Umbilical cord (tissue), 2 donors: ENCODE data around the gene COL4A6. TPM values are rescaled to one million over a fixed set of nuclear protein-coding genes. Genes with fewer than 3 reads are reported as not detected.

Source experiments
- DNase-seq: peaks from one replicate; pipeline ENCODE4 v3.0.0-alpha.2; 2015; ENCODE audit warnings: low spot score
- total RNA-seq: library from RNA; depleted of rRNA; stranded (reverse); fragments of >200 nt; gene quantifications from one replicate; pipeline ENCODE4 v1.2.3, GENCODE V29; 2014; ENCODE audit warnings: low replicate concordance; ENCODE audit not compliant: insufficient read depth

The COL4A6 gene
- total RNA-seq, 1 donor from 2014 or later = 29.1 TPM

DNA sequence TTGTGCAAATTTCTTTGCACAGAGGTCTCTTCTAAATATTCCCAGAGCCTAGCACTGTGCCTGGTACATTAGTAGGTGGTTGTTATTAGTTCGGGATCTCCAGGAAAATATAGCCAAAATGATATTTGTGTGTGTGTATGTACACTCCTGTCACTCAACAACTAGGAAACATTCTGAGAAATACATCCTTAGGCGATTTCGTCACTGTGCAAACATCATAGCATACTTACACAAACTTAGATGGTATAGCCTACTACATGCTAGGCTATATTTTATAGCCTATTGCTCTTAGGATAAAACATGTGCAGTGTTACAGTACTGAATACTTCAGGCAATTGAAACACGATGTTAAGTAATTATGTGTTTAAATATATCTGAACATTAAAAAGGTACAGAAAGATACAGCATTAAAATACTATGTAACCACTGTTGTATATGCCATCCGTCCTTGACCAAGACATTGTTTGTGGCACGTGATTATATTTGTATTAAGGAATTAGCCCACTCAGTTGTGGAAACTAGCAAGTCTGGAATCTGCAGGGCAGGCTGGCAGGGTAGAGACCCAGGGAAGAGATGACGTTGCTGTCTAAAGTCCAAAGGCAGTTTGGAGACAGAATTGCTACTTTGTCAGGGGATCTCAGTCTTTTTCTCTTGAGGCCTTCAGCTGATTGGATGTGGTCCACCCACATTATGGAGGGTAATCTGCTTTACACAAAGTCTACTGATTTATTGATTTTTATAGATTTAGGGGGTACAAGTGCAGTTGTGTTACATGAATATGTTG, 106.9 kb downstream of the COL4A6 start:
- no peak for DNase-seq

DNA sequence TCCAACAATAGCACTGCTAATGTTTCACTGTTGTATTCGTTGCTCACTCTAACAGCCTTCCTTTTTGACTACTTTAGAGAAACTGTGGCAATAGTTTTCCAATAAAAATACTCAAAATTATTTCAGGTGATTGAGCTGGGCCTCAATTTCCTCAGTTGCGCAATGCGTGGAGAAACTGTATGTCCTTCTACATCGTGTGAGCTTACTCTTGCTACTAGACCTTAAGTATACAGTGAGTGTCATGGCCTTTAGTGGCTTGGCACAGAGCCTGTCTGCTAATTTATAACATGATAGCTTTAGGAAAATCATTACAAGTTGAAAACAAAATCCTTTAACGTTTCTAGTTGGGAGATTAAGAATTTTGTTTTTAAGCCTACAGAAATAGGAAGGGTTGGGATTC, 114.5 kb downstream of the COL4A6 start:
- DNase-seq = no peak

DNA sequence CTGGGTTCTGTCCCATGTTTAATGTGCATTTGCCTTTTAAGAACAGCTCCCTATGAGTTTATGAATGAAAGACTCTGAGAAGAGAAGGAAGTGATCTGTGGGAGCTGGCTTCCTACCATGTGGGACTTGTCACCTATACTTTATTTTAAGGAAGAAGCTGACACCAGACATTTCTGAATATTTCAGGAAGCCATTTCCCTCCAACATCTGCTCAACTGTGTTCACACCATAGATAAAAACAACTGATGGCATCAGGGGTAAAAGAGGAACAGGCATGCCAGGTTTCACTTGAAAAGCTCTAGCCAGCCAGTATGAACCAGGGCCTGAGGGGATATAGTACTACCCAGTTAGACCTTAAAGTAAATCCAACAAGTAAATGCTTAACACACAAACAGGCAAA, 116.0 kb downstream of the COL4A6 start:
- no peak for DNase-seq

DNA sequence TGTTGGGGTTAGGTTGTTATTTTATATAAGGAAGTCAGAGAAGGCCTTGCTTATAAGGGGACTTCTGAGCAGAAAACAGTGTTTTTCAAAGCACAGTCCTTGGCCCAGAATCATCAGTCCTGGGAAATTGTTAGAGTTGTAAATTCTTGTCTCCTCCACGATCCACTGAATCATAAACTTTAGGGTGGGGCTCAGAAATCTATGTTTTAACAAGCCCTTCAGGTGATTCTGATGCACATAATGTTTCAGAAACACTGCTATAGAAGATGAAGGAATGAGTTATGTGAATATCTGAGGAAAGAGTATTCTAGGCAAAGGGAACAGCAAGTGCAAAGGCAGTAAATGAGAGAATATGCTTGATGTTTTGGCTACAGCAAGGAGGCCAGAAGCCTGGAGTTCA, 121.8 kb downstream of the COL4A6 start:
- DNase-seq = no peak

DNA sequence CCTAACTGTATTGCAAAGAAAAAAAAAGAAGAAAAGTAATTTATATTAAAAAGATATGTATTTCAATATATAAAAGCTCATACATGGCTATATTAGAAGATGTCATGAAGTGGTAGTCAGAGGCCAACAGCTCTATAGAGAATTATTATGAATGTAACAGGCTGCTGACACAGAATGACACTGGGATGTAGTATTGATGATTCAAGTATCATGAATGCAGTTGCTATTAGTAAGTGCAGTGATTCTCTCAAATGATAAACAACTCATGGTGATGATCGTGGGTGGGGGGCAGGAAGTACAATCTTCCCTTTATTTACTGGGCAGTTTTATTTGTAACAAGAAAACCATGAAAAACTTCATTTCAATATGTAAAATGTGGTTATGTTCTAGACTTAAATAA, 124.6 kb downstream of the COL4A6 start:
- DNase-seq = no peak

DNA sequence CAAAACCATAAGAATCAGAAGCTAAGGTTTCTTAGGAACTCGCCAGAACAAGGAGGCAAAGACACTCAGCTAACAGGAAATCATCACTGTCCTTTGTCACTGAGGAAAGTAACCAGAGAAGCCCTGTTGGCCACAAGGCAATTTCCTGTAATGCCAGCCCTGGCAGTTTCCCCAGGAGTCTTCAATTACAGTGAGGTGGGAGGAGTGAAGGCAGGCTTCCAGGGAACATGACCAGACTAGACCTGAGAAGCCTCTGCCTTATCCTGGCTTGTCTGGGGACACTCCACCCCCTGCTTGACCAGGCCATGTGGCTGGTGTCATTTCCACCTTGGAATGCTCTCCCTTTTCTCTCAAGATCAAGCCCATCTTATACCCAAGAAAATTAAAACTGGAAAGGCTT, 125.3 kb downstream of the COL4A6 start:
- DNase-seq = peak; percentile 32

DNA sequence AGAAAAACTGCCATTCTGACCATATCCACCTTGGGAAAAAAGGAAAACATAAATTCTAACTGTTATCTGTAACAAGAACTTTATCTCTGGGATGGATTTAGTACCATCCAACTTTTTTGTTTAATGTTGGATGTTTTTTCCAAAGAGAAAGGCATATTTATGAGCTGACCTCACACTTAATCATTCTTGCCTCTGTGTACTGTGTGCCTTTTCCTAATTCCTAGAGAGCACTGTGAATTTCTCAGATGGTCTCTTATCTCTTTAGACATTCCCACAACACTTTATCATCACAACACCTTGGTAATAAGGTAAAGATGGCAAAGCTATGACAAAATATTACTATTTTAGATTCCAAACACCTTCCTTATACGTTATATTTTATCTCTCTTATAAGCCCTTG, 126.2 kb downstream of the COL4A6 start:
- DNase-seq = peak; percentile 36

DNA sequence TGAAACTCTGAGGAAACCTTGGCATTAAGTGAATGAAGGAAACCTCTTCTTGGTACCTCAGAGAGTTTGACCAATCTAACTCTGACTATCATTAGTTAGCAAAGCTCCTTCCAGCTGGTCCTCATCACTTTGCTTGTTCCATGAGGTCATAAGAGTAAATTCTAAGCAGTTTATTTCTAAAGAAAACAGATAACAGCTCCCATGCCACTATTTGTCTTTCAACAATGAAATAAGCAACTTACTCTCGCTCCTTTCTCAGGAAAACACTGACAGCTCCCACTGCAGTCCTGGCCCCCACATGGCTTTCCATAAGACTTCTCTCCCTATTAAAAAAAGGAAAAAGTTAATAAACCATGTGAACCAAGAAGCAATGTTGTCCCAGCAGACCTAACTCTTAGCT, 127.7 kb downstream of the COL4A6 start:
- DNase-seq = no peak

DNA sequence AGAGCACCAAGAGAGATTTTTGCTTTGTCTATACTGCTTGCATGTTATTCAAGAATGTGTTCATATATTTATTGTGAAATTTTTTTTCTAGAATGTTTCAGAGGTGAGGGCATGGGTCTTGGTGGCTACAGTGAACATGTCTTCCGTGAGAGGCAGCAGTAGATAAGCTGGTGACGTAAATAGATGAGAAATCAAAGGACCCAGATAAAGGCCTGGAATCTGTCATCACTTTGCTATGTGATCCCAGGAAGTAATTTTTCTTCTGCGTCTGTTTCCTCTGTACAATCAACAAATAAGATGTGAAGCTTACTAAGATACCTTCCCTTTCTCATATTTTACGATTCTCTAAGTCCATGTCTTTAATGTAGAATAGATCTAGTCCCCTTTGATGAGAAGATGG, 129.1 kb downstream of the COL4A6 start:
- peak; percentile 79 for DNase-seq

DNA sequence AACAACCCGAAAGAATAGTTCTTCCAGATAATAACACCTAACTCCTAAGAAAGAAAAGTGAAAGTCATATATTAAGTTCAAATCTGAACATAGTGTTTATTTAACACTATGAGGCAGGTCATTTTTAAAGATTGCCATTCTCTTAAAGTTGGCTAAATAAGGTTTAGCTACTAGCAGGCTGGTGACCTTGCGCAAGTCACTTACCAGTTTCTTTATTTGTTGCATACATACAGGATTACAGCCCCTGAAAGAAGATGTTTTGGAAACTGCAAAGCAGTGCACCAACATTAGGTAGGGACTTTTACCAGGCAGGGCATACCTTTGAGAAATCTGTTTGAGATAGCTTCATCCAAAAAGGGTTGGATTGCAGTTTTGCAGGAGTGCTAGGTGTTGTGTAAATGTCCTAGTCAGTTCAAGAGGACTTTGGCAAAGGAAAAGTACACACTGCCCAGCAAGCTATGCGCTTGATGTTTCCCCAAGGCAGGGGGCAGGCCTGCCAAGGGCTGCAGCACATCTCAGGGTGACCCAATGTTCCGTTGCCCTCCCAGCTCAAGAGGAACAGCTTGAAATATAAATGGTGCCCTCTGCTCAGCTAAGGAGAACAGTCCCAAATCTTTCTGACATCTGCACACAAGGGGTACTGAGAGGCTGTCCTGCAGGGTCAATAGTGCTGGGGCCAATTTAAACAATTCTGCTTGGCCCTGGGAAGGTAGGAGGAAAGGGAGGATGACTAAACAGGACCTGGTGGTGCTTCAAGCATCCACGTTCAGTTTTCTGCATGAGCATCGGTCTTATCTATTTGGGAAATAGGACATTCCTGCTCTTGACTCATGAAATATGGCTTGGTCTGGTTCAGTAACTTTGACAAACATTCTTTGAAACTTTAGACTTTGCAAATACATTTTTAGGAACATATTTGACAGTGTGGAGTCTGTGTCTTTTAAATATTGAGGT, 130.8 kb downstream of the COL4A6 start:
- DNase-seq = no peak

DNA sequence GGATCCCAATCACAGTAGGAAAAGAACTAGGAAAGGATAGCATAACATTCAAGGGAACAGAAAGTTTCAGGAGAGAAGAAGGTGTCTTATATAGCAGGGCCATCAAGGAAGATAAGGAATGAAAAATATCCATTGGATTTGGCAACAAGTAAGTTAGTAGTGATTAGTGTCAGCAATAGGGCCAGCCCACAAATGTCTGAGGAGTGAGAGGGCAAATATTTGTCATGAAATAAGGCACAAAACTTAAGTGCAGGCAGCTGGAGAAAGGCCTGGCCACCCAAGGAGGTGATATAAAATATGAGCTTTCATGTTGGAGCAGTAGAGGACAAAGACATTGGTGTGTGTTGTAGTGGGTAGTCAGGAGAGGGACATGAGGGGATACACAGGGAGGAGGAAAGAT, 132.1 kb downstream of the COL4A6 start:
- DNase-seq = no peak

DNA sequence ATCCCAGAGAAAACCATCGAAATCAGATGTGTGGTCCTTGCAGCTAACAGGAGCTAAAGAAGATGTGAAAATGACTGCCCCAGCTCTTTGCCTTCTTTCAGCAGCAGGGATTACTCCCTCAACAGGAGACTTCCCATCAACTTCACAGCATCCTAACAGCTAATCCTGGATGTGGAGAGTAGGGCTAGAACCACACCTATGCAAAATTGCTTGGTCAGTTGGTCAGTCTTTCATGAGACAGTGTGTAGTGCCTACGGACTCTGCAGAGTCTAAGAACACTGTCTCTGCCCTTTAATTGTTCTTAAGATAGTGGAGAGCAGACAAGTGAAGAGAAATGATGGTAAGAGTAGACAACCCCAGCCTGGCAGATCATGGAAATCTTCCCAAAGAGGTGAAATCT, 133.5 kb downstream of the COL4A6 start:
- no peak for DNase-seq

DNA sequence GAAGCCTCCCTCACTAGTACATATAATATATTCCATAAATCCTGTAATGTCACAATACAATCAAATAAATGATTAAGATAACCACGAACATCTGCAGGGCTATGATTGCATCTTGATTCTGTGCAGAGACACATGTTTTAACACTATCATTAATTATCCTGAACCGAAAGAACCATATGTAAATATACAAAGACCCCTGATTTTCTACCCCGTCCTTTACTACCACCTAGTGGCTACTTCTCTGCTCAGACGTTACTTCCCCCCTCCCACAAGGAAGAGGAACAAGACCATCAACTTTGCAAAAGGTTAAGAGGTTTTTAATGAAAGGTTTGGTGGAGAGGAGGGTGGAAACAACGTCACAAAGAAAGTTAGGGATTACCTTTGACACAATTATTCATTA, 134.0 kb downstream of the COL4A6 start:
- peak; percentile 44 for DNase-seq

DNA sequence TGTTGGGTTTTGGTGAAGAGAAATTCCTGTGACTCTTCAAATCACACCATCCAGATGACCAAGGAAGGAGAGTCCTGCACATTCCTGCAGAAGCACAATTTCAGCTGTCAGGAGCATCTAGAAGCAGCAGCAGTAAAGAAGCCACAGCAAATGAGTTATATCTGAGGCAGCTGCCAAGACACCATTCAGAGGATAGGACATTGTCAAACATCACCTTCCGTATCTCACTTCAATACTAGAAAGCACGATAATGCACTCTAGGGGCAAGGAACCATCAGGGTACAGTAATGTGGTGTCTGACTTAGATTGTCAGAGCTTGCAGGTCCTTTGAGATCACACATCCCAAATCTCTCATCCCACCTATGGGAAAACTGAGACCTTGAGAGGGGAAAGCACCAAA, 134.5 kb downstream of the COL4A6 start:
- no peak for DNase-seq

DNA sequence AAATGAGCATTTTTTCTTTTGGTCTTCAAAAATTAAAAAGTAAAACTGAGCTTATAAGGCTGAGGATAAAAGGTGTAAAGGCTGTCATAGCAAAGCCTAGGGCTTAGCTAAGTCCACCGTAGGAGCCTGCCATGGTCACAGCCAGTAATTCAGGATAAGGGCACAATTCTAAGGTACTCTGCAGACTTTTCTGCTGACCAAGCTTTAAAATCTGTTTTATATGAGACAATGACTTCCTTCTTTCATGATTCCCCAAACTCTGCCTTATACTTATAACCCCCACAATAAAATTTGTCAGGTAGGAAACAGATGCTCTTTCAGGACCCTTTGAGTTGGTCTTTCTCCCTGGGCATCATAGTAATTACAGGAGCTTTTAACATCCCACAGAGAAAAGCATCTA, 138.5 kb downstream of the COL4A6 start:
- no peak for DNase-seq

DNA sequence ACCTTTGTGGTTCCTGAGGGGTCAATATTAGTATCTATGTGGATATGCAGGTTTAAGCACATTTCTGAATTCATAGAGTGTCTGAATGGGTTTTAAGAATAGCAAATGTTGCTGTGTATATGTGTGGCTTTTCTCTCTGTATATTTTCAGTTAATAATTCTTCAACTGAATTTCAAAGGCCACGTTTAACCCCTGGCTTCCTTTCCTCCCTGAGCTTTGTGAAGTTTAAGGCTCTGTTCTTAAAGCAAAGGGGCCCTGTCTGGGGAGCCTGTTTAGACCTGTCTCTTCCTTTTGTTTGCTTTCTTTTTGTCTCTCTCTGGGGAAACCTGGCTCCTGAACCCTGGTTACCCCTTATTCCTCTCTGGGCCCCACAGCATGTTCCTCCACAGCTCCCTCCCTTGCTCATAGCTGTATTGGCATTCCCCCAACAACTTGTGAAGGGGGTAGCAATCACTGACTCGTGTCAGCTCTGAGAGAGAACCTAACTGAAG, 139.1 kb downstream of the COL4A6 start:
- peak; percentile 77 for DNase-seq

DNA sequence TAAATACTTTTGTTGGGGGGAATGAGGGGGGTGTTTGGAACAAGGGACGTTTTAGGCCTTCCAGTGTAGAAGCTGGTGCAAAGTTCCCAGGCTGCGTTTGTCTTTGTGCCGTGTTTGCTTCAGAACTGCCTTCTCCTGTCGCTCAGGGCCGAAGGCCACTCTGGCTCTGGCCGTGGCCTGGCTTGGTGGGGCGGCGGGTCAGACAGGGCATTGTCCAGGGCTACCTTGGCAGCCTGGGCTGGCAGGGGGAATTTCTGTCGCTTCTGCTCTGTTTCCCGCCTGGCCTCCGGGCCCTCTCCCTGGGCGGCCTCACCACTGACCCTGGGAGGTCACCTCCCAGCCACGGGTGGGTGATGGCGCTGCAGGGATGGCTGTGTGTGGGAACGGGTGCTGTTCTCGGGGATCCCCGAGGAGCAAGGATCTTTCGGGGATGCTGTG, 140.0 kb downstream of the COL4A6 start:
- DNase-seq = no peak

DNA sequence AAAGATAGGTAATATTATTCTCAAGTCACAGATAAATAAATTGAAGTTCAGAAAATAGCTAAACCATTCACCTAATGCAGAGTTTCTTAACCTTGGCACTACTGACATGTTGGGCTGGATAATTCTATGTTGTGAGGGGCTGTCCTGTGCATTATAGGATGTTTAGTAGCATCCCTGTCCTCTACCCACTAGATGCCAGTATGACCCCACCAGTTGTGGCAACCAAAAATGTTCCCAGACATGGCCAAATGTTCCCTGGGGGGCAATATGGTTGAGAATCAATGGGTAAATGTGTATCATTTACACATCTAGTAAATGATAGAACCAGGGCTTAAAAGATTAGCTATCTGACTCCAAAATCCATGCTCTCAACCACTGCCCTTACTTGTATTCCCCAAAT, 140.9 kb downstream of the COL4A6 start:
- no peak for DNase-seq

DNA sequence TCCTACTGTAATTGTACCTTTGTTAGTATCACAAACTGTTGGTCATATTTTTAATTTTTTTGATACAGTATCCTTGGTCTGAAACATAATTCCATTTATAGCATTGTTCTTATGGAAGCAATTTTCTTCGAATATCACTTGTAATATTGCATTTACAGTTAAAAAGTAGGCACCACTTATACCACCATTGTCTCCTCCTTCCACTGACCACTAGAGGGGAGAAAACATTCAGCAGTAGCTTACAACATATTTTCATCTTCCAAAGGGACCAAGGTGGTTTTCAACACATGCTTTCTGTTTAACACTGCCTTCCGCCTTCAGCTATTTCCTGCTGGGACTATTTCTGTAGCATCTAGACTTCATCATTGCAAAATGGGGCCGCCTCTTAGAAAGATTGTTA, 146.2 kb downstream of the COL4A6 start:
- no peak for DNase-seq

DNA sequence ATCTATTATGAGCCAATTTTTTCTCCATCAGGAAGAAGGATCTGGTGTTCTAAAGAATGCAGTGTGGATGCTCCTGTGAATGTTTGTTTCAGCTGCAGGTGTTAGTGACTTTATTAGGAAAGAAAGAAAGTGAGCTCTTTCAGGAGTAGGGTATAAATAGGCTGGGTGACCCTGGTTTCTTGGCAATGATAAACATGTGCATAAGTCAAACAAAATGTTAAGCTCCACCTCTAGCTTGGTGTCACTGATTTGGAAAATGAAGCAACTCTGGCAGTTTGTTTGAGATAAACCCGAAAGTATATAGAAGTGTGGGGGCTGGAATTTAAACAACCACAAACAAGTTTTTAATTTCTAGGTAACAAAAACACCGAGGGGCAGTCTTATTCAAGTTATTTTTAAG, 152.3 kb downstream of the COL4A6 start:
- no peak for DNase-seq

DNA sequence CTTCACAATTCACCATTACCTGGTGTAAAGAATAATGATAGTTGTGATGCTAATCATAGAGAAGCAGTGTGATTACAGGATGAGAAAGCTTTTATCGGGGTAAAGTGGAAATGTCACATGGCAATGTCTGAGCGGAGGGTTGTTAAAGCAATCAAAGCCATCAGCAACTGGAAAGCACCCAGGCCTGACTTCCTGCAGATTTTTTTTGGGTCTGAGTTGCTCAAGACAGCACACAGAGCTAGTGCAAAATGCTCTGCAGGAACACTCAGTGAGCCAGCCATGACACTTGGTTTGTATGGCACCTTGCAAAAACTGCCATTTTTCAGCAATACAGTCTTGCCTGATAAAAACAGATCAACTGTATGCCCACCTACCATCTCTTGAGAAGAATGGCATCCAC, 152.9 kb downstream of the COL4A6 start:
- DNase-seq = no peak

DNA sequence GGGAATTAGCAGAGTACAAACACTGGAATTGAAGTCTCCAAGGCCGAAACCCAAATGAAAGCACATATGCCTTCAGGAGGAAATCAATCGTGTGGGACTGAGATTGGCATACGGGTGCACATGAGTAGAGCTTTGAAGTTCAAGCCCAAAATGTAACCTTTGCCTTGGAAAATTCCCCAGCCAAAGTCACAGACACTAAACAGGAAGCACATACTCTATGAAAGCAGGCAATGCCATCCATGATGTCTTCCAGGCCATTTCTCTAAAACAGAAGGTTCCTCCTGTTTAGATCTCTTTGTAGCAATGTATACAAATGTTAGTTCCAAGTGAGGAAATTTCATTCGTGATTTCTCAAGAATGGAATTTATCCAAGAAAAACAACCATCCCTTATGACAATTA, 162.5 kb downstream of the COL4A6 start:
- no peak for DNase-seq

DNA sequence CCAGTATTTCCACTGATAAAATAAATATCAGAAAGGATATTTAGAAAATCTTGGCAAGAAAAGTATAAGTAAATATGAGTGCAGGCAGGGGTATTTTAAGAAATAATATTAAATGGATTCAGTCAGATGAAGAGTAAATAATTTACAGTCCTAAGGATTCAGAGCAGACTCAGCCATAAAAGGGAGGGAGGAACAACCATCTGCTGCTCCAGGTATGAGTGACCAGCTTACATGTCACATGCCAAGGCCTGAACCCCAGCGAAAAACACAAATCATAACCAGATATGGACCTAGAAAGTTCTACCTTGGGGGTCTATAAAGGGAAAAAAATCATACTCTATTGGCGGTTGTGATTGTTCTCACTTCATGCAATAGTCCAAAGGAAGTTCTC, 166.8 kb downstream of the COL4A6 start:
- no peak for DNase-seq
